Skeletal muscle cell (primary cell): ENCODE measurements around the gene GALNT2.
A peak's percentile ranks its signal among the peaks of the same experiment; 100 is the strongest.

ENCODE experiments used
- DNase-seq: peaks from one replicate; pipeline ENCODE4 v3.0.0-alpha.2; 2010; ENCODE audit warnings: low read depth
- H3K4me3 ChIP-seq: 2 replicates; pipeline ENCODE4 v1.5.1; 2011; ENCODE audit warnings: low read depth, mild to moderate bottlenecking, control low read depth, low read length, moderate library complexity

Gene GALNT2

GRCh38 chr1:230139315-230139714, 72.3 kb downstream of the GALNT2 start:
- DNase-seq = no peak
- H3K4me3 ChIP-seq = no peak overlapping the region

- H3K4me3 ChIP-seq = no peak overlapping the region
Measured at GRCh38 chr1:230139741-230140140, 72.7 kb downstream of the GALNT2 start.

GRCh38 chr1:230140221-230141020, 73.4 kb downstream of the GALNT2 start:
- no peak for DNase-seq
- peak overlapping the region; percentile 20 for H3K4me3 ChIP-seq

More at GRCh38 chr1:230139741-230140140, 72.7 kb downstream of the GALNT2 start:
- no peak for DNase-seq

- DNase-seq = peak; percentile 83
- H3K4me3 ChIP-seq = no peak overlapping the region
Measured at GRCh38 chr1:230141021-230141648, 74.1 kb downstream of the GALNT2 start.

GRCh38 chr1:230141797-230142607, 75.0 kb downstream of the GALNT2 start:
- H3K4me3 ChIP-seq = no peak overlapping the region
- no peak for DNase-seq

GRCh38 chr1:230142608-230143210, 75.7 kb downstream of the GALNT2 start:
- DNase-seq = no peak

GRCh38 chr1:230143534-230143933, 76.5 kb downstream of the GALNT2 start:
- DNase-seq = no peak

More at GRCh38 chr1:230142608-230143210, 75.7 kb downstream of the GALNT2 start:
- no peak overlapping the region for H3K4me3 ChIP-seq

GRCh38 chr1:230144010-230144614, 77.1 kb downstream of the GALNT2 start:
- no peak for DNase-seq
- H3K4me3 ChIP-seq = no peak overlapping the region

More at GRCh38 chr1:230143534-230143933, 76.5 kb downstream of the GALNT2 start:
- H3K4me3 ChIP-seq = no peak overlapping the region

GRCh38 chr1:230144758-230145504, 77.9 kb downstream of the GALNT2 start:
- DNase-seq = no peak
- H3K4me3 ChIP-seq = no peak overlapping the region

- no peak overlapping the region for H3K4me3 ChIP-seq
- DNase-seq = no peak
Measured at GRCh38 chr1:230145505-230145899, 78.5 kb downstream of the GALNT2 start.

GRCh38 chr1:230145953-230146476, 79.0 kb downstream of the GALNT2 start:
- no peak overlapping the region for H3K4me3 ChIP-seq
- no peak for DNase-seq

GRCh38 chr1:230146709-230147108, 79.7 kb downstream of the GALNT2 start:
- H3K4me3 ChIP-seq = no peak overlapping the region
- DNase-seq = no peak

GRCh38 chr1:230147253-230148125, 80.5 kb downstream of the GALNT2 start:
- no peak for DNase-seq
- H3K4me3 ChIP-seq = no peak overlapping the region

- DNase-seq = no peak
- H3K4me3 ChIP-seq = no peak overlapping the region
Measured at GRCh38 chr1:230148126-230148652, 81.2 kb downstream of the GALNT2 start.

- no peak overlapping the region for H3K4me3 ChIP-seq
- DNase-seq = no peak
Measured at GRCh38 chr1:230148768-230149469, 81.9 kb downstream of the GALNT2 start.

- no peak for DNase-seq
- no peak overlapping the region for H3K4me3 ChIP-seq
Measured at GRCh38 chr1:230149751-230150584, 82.9 kb downstream of the GALNT2 start.
